ENCODE data around the gene MUC4.

- TF ChIP-seq CTCF (IDR thresholded peaks at IDR 0.05) (no peak), EP300 (IDR thresholded peaks at IDR 0.05) (no peak)
Measured at GRCh38 chr3:195699388-195699771, 112.3 kb downstream of the MUC4 start.

Measured in upper lobe of left lung (tissue), 4 donors.